Measurements from ENCODE around the gene ENOX1.

GRCh38 chr13:43573361-43573740 is 213.4 kb downstream of the ENOX1 start:
- TF ChIP-seq ZNF77 (CRISPR knock-in tag; IDR thresholded peaks at IDR 0.05), result no peak
- TF ChIP-seq EGR1 (conservative IDR thresholded peaks at IDR 0.05), result no peak
- no peak for TF ChIP-seq TEAD2 (tag; IDR thresholded peaks at IDR 0.05)
- no peak for TF ChIP-seq ZMIZ1 (IDR thresholded peaks at IDR 0.05; ENCODE audit: low read depth in 2 of 2, low read length in 2 of 2)
- TF ChIP-seq RAD21 (CRISPR knock-in tag; conservative IDR thresholded peaks at IDR 0.05 in 1 of 2, IDR thresholded peaks at IDR 0.05 in 1 of 2), result no peak
- TF ChIP-seq, protein P1, sequence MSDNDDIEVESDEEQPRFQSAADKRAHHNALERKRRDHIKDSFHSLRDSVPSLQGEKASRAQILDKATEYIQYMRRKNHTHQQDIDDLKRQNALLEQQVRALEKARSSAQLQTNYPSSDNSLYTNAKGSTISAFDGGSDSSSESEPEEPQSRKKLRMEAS (CRISPR knock-in tag; IDR thresholded peaks at IDR 0.05), result no peak
- no peak for TF ChIP-seq CTCF (IDR thresholded peaks at IDR 0.05 in 2 of 3, conservative IDR thresholded peaks at IDR 0.05 in 1 of 3; ENCODE audit: insufficient read depth in 2 of 3, low read depth in 1 of 3, low read length in 3 of 3)
- TF ChIP-seq SMAD3 (CRISPR knock-in tag; conservative IDR thresholded peaks at IDR 0.05), result no peak
- TF ChIP-seq EP300 (IDR thresholded peaks at IDR 0.05; ENCODE audit: low read length), result no peak
- TF ChIP-seq ETV5 (CRISPR knock-in tag; IDR thresholded peaks at IDR 0.05; ENCODE audit: low read depth), result no peak
- no peak for TF ChIP-seq POLR2AphosphoS2 (IDR thresholded peaks at IDR 0.05; ENCODE audit: low read length)
- TF ChIP-seq ZNF324 (CRISPR knock-in tag; IDR thresholded peaks at IDR 0.05), result no peak
- no peak for TF ChIP-seq TCF7 (IDR thresholded peaks at IDR 0.05; ENCODE audit: borderline replicate concordance)
